HG03045 (cell line): ENCODE data around the gene DNAJC22.

Experiments used
- ATAC-seq: cut with Tn5 transposase; IDR thresholded peaks from one replicate; pipeline ENCODE4 v1.9.1; 2021; ENCODE audit warnings: mild to moderate bottlenecking, moderate library complexity; ENCODE audit not compliant: unreplicated experiment

The DNAJC22 gene

DNA sequence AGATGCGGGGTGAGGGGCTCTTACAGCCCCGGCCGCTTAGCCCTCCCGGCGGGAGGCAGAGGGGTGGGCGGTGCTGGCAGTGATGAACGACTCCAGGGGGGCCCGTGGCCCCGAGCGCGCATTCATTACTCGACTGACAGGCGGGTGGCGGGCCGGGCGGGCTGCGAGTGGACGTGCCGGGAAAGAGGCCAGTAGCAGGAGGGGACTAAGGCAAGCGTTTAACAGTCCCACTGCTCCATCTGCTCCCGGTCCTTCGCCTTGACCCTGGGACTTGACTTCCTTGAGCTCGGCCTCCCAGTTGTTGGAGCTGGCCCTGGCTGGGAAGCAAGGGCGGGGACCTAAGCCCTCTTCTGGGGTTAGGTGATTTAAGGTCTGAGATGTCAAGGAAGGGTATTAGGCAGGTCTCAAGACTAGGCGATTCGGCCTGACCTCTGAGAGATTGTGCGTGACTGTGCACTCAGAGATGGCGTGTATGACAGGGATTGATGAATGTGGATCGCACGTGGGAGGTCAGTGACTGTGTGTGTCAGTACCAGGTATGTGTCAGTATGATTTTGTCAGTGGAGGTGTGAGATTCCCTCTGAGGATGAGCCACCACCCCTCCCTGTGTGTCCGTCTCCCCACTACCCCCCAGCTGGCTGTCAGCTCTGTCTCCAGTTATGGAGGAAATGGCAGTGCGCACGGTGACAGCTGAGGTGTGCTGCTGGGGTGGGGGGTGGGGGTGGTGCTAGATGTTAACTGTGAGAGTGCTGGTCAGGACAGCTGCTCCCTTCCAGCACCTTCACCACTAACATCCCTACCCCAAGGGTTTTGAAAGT, 3.6 kb upstream of the DNAJC22 start:
- no peak for ATAC-seq

DNA sequence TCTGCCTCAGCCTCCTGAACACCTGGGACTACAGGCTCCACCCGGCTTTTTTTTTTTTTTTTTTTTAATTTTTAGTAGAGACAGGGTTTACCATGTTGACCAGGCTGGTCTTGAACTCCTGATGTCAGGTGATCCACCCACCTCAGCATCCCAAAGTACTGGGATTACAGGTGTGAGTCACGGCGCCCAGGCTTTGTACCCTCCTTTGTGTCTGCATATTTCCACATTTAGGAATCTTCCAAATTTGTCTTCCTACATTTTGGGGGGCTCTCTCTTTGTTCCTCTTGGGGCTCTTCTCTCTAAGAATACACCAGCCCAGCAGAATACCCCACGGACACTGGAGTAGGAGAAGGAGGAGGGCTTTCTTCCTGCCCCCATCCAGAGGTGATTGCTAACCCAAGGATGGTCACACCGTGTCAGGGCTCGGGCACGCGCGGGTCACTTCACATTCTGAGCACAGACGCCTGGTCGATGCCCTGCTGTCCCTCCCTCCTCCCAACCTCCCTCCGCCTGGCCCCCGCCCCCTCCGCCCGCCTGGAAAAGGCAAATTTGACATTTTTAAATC, 2.1 kb upstream of the DNAJC22 start:
- ATAC-seq = no peak

DNA sequence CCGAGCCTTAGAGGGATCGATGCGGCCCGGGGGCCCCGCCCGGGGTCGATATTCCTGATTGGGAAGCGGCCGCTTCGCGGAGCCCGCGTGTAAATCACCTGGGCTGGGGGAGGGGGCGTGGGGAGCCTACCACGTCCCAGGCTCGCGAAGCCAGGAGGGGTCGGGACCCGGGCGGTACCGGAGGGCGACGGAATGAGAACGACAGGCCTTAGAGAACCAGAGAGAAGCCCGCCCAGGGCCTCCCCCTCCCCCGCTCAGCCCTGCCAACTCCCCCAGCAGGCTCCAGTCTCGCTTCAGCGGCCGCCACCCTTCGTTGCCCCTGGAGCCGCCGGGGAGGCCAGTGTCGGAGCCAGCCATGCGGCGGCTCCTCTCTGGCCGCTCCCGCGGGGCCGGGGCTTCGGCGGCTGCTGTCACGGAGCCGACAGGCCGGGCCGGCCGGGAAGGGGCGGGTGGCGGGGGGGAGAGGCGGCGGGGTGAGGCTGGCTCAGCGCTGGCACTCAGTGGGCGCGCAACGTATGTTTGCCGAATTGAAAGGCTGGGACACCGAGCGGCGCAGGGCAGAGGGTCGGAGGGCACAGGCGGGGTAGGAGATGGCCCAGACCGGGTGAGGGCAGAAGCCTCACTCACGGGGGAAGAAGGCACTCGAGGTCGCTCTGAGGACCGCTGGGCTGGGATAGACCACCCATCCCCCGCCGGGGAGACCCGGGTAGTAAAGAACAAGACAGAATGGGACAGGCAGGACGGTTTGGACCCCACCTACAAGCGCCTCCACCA, 1.4 kb upstream of the DNAJC22 start:
- ATAC-seq = no peak

DNA sequence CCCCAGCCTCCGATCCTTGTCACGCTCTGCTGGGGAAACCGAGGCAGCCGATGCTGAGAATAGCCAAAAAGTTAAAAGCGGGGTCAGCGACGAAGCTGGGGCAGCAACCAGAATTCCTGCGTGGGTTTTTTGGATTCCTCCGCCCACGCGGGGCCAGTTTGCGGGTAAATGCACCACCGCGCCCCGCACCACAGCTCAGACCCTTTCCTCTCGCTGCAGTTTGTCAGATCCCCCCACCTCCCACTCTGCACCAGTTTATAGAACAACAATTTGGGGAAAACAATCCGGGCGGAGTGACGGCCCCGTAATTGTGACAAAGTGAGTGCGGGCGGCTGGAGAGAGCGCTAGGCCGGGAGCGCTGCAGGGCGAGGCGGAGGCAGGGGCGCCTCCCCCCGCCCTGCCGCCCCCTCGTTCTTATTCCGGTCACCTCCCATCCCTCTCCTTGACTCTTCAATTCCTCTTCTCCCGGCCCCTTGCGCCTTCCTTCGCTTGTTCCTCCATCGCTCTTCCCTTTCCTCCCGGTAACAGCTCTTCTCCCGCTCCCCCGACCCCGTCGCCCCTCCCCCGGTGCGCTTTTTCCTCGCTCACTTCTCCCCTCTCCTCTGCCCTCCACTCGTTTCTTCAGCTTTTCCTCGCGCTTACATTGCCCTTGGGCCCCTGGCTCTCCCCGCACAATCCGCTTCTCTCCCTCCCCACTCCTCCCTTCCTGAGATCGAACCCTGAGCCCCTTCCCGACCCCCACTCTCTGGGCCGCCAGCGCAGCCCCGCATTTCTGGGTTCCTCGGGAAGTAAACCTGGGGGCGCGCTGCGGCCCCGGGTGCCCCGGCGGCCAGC, 646 bp upstream of the DNAJC22 start:
- no peak for ATAC-seq

DNA sequence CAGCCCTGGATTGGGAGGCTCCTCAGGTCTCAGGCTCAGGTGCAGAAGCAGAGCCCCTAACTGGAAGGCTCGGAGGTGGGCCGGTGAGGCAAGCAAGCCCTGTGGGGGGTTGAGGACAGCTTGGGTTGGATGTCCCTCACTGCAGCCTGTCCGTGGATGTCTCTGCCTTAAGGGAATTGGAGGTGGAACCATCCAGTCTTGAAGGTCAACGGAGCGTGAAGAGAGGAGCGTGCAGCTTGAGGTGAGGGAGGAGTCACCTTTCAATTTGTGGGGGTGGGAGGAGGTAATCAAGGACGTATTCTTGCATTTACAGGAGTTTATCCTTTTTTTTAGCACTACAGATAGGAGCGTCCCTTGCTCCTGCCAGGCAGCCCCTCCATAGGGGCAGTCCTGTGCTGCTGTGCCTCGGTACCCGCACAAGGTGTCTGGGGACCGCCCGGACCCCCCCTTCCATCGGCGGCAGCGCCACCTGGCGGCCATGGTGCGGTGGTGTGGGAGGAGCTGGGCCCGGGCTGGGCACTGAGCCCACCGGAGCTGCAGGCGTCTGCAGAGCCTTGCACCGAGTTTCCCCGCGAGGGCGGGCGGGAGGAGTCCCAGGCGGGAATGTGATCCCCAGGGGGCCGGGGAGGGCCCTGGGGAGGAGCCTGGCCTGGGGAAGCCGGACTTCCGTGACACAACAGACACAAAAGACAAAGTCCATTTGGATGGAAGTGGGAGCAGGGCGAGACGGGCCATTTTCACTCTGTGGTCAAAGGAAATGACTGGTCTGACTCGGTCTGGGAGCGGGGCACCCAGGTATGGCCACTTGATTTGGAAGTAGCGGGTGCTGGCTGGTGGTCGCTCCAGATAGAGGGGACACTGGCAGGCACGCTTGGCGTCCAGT, 864 bp downstream of the DNAJC22 start:
- peak; percentile 58 for ATAC-seq

DNA sequence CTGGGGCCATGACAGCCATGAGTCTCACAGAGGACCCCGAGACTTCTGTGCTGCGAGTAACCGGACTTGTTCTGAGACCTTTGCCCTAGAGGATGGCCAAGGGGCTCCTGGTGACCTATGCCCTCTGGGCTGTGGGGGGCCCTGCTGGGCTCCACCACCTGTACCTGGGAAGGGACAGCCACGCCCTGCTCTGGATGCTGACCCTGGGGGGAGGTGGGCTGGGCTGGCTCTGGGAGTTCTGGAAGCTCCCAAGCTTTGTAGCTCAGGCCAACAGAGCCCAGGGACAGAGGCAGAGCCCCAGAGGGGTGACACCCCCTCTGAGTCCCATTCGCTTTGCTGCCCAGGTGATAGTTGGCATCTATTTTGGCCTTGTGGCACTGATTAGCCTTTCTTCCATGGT, 2.1 kb downstream of the DNAJC22 start:
- no peak for ATAC-seq

DNA sequence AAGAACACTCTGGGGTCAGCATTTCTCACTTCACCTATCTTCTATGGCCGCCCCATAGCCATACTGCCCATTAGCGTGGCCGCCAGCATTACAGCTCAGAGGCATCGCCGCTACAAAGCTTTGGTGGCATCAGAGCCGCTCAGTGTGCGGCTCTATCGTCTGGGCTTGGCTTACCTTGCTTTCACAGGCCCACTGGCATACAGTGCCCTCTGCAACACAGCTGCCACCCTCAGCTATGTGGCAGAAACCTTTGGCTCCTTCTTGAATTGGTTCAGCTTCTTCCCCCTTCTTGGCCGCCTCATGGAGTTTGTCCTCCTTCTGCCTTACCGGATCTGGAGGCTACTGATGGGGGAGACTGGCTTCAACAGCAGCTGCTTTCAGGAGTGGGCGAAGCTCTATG, 2.6 kb downstream of the DNAJC22 start:
- ATAC-seq = no peak

DNA sequence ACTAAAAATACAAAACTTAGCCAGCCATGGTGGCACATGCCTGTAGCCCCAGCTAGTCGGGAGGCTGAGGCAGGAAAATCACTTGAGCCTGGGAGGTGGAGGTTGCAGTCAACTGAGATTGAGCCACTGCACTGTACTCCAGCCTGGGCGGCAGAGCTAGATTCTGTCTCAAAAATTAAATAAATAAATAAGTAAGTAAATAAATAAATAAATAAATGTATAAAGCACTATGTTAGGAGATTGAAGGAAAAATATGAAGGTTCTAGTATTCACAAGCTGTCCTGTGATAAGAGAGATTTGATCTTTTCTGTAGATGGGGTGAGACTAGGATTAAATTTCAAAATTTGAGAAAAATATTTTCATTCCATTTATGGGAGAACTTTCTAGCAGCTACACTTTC, 5.7 kb downstream of the DNAJC22 start:
- no peak for ATAC-seq

DNA sequence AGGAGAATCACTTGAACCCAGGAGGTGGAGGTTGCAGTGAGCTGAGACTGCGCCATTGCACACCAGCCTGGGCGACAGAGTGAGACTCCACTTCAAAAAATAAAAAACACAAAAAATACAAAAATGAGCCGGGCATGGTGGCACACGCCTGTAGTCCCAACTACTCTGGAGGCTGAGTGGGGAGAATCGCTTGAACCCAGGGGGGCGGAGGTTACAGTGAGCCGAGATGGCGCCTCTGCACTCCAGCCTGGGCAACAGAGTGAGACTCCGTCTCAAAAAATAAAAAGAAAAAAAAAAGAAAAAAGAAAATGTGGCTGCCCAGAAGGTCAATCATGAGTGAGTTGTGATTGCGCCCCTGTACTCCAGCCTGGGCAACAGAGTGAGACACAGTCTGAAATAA, 9.2 kb downstream of the DNAJC22 start:
- no peak for ATAC-seq

DNA sequence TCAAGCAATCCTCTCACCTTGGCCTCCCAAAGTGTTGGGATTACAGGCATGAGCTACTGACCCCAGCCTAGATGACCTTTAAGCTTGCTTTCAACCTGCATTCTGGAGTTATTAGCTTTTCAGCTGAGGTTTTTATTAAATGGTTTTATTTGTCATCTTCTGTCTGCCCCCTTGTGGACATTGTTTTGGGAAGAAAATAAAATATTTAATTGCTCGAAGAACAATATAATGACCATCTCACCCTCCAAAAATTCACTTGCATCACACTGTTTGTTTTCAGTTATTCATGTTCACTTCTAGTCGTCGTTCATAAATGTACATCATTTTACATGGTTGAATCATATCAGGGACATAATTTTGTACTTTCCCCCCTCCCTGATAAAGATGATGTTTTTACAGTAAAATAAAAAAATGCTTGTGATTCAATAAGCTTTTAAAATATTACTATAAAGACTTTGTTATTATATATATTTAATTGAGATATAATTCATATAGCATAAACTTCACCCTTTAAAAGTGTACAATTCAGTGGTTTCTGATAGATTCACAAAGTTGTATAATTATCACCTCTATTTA, 10.5 kb downstream of the DNAJC22 start:
- ATAC-seq = no peak

DNA sequence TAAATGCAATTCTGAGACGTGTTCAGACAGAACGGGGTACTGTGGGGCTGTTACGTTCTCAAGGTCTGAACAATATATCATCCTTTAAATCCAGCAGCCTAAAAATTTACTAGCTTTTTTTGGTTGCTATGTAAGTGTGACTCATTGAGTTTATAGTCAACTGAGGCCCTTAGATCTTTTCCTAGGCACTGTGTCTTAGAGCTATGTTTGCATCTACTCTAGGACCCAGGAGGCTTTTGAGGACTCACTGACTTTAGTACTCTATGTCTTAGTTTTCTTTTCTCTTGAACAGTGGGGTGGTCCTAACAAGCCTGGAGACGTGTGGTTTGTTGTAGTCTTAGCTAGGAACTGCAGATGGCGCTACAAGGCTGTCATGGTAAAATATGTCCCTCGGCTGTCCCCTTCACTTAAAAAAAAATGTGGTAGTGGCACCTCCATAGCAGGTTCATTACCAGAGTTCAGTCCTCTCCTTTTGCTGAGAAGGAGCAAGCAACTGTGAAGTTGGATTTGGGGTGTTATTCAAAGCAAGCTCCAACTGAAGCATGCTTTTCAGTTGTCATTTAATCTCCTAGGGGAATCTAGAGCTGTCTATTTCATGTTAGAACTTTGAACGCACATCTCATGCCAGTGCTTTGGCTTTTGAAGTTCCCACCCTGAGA, 11.9 kb downstream of the DNAJC22 start:
- no peak for ATAC-seq

DNA sequence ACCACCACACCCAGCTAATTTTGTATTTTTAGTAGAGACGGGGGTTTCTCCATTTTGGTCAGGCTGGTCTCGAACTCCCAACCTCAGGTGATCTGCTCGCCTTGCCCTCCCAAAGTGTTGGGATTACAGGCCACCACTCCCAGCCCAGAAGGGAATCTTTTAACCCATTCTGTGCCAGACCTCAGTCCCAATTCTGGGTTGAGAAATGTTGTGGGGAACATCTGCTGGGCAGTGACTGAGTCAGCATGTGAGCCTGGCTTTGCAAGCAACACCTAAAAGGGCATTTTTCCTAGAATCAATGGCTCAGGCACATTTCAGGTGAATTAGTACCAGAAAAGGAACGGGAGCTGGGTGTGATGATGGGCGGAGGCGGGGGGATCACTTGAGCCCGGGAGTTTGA, 13.0 kb downstream of the DNAJC22 start:
- no peak for ATAC-seq

DNA sequence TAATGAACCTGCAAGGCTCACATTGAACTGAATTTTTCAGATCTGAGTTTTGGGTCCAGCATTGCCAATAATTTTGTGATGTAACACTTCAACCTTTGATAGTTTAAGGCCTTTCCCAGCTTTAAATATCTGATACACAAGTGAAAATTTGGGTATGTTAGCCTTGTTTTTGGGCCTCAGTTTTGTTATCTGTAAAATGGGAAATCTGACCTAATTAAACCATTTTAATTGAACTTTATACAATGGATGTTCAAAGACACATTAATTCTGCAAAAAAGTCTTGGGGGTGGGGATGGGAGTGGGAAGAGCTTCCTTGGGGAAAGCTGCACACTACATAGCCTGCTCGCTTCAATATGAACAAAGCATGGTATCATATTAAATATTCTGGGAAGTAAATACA, 15.4 kb downstream of the DNAJC22 start:
- no peak for ATAC-seq

DNA sequence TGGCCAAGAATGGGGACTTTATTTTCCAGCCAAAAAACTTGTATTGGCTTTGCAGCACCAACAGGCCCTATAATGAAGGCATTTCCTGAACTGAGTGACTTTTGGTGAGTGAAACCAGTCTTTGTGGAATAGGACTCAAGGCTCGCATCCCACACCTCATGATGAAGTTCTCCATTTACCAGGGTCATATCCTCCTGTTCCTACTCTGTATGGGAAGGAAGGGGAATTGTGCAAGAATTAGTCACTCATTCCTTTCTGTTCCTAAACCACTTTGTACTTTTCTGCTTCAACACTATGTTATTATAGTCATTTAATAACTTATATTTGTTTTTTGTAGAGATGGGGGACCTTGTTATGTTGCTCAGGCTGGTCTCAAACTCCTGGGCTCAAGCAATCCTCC, 18.3 kb downstream of the DNAJC22 start:
- ATAC-seq = no peak

DNA sequence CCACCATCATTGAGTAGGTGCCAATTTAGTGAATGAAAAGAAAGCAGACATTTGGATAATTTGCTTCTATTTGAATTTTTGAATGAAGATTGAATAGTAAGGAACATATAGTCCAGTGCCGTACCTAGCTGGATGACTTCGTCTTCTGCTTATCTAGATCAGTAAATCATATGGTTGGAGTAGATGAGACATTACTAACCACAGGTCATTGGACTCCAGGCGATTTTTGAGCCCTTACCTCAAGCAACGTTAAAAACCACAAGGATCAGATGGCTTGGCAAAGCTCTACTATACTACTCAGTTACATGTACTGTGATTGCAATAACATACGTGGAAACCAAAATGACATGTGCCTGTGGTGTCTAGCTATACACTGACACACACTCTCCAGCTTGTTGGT, 18.9 kb downstream of the DNAJC22 start:
- ATAC-seq = no peak

DNA sequence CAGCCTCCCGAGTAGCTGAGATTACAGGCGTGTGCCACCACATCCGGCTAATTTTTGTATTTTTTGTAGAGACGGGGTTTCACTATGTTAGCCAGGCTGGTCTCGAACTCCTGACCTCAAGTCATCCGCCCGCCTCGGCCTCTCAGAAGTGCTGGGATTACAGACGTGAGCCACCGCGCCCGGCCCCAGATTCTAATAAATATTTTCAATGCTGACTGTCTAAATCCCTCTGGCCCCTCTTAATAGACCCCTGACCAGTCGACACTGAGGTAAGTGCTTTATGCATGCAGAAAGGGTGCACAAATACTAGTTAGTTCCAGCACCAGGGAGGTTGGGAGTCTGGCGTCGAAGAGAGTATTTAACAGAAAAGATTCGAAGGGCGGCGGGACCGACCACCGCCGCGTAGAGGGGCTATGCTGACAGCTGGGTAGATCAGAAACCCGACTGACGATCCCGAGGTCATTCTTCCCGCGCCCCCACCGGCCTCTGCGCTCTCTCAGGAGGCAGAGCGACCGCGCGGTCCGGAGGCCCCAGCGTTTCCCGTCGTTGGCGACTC, 19.5 kb downstream of the DNAJC22 start:
- ATAC-seq = peak; percentile 10

DNA sequence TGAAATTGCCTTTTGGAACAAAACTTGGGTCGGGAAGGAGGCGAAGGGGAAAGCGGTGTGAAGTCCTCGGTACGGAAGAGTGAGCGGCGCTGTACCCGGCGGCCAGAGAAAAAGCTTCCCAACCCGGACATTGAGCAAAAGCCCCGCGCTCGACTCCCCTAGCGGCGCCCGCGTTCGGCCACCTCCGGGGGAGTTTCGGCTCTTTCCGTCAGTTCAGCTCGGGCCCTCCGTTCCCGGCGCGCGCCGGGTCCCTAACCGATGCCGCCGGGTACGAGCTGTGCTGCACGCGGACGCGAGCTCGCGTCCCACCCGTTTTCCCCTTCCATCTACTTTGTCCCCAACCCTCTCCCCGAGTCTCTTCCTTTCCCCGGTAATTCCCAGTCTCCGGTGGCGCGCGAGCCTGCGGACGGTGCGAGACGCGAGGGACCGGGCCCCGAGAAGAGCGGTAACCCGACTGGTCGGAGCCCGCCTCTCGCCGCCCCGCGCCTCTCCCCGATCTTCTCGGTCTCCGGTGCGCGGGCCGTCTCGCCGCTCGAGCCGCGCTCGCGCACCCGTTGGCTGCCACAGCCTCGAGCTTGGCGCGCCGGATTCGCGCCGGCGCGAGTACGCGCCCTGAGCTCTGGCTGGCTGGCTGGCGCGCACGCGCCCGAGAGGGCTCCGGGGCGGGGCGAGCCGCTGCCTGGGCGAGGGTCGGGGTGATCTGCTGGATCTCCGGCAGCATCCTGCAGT, 20.1 kb downstream of the DNAJC22 start:
- peak; percentile 74 for ATAC-seq
